GM13977 (cell line): ENCODE results near the gene RAP1A.
A peak's percentile ranks its signal among the peaks of the same experiment; 100 is the strongest.

ENCODE experiments used
- DNase-seq: peaks from one replicate; pipeline ENCODE4 v3.0.0; 2012; ENCODE audit warnings: low spot score
- in situ Hi-C: fragments of 300-500 bp; cut with MboI; formaldehyde crosslinking; loops from one replicate; pipeline ENCODE4 v1.12.0; 2022; ENCODE audit warnings: low sequenced_read_pairs, low pct_unique_long_range_greater_than_20kb, mixed read lengths, inconsistent platforms; ENCODE audit not compliant: unreplicated experiment
- TF ChIP-seq, protein P1 (sequence below): IDR thresholded peaks from 2 replicates; pipeline ENCODE4 v1.5.1; 2012; ENCODE audit warnings: mild to moderate bottlenecking, control low read depth; ENCODE audit not compliant: insufficient read depth; ENCODE audit errors: extremely low read depth, missing control alignments

RAP1A gene

DNA sequence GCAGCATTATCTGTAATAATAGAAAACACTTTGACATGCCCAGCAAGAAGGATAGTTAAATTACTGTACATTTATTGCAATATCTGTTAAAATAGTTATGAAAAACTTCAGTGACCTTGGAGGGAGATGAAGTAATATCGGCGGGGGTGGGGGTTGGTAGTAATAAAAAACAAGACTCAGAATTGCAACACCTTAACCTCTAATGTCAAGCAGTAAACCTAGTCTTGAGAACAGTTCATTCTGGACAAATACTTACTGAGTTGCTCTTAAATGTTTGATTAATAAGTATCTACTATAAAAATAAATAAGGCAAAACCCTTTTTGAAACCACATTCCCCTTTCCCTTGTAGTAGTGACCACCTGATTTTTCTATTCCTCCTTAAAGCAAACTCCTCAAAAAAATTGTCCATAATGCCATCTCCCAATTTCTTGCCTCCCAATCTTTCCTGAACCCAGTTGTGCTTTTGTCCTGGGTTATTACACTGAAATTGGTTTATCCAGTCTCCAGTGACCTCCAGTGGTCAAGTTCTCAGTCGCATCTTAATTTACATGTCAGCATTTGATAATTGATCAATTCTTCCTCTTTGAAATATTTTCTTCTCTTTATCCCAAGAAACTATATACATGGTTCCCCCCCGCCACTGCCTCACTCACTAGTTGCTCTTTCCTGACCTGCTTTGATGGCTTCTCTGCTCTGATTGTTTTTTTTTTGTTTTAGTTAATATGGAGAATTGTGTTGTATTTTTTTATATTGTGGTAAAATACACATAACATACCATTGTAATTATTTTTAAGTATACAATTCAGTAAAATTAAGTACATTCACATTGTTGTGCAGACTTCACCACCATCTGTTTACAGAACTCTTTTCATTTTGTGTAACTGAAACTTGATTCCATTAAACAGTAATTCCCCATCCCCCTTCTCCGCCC is 36.8 kb downstream of the RAP1A start:
- in situ Hi-C loops: no loop called here
- TF ChIP-seq, protein P1, sequence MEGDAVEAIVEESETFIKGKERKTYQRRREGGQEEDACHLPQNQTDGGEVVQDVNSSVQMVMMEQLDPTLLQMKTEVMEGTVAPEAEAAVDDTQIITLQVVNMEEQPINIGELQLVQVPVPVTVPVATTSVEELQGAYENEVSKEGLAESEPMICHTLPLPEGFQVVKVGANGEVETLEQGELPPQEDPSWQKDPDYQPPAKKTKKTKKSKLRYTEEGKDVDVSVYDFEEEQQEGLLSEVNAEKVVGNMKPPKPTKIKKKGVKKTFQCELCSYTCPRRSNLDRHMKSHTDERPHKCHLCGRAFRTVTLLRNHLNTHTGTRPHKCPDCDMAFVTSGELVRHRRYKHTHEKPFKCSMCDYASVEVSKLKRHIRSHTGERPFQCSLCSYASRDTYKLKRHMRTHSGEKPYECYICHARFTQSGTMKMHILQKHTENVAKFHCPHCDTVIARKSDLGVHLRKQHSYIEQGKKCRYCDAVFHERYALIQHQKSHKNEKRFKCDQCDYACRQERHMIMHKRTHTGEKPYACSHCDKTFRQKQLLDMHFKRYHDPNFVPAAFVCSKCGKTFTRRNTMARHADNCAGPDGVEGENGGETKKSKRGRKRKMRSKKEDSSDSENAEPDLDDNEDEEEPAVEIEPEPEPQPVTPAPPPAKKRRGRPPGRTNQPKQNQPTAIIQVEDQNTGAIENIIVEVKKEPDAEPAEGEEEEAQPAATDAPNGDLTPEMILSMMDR: peak; percentile 50
- no peak for DNase-seq

GRCh38 chr1:111658622-111659021 is 39.0 kb downstream of the RAP1A start:
- DNase-seq: no peak
- in situ Hi-C loops: no loop called here
- TF ChIP-seq, protein P1: no peak

DNA sequence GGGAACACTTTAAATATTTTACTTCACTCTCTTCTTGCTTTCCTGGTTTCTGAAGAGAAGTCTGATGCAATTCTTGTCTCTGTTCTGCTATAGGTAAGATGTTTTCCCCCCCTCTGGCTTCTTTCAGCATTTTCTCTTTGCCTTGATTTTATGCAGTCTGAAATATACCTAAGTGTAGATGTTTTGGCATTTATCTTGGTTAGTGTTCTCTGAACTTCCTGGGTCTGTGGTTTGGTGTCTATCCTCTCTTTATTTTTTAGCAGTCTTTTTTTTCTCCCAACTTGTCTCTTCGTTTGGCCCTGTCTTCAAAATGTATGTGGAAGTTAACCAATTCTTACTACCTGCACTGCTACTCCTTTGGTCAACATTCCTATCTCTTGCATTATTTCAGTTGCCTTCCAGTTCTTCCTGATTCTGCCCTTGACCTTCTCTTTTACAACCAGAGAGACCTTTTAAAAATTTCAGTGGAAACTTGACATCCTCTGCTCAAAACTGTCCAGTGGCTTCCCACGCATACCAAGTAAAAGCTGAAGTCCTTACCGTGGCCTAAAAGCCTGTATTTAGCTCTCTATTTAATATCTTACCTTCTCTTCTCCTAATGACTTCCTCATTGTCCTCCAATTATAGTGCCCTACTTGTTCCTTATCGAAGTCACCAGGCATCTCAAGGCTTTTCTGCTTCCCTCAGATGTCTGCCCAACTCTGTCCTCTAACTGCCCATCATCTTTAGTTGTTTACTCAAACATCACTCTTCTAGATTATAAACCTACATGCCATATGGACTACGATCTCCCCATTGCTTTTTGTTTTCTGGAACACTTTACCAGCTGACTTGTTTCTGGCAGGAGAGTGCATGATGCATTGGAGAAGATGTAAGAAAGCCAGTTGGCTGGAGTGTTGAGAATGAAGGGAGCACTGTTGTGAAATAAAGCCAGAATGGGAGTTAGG is 40.9 kb downstream of the RAP1A start:
- DNase-seq: no peak
- in situ Hi-C loops: no loop called here
- TF ChIP-seq, protein P1: no peak

- TF ChIP-seq, protein P1: no peak
- DNase-seq: no peak
- in situ Hi-C loops: no loop called here
Observed at GRCh38 chr1:111664652-111665051, 45.1 kb downstream of the RAP1A start.

GRCh38 chr1:111665497-111665896 is 45.9 kb downstream of the RAP1A start:
- DNase-seq: no peak
- in situ Hi-C loops: no loop called here
- TF ChIP-seq, protein P1: no peak

DNA sequence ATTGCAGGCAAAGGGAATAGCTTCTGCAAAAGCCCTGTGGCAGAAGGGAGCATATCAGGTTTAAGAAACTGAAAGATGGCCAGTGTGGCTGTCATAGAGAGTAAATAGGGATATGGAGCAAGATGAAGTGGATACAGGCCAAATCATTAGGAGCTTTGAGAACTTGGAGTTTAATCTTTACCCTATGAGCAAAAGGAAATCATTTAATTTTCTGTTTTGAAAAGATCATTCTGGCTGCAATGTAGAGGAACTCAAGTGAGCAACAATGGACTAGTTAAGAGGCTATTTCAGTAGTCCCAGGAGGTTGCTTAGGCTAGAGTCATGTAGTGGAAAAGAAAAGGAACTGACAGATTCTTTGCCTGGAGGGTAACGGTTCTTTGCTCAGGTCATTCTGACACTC is 47.2 kb downstream of the RAP1A start:
- in situ Hi-C loops: no loop called here
- TF ChIP-seq, protein P1: no peak
- DNase-seq: no peak
